AG10803 (cell line): Measurements from ENCODE around the gene IGFL4.

Experiments
- DNase-seq: peaks from one replicate; pipeline ENCODE4 v3.0.0; 2010; ENCODE audit warnings: low read depth
- H3K4me3 ChIP-seq: 2 replicates; pipeline ENCODE4 v1.5.1; 2011; ENCODE audit warnings: mild to moderate bottlenecking, low read length, control low read depth
- CTCF ChIP-seq: conservative IDR thresholded peaks from 2 replicates; pipeline ENCODE4 v1.5.1; 2011; ENCODE audit warnings: mild to moderate bottlenecking, low read length, control low read depth, inconsistent platforms

The IGFL4 gene

GRCh38 chr19:46042252-46042883 lies 1.6 kb upstream of the IGFL4 start:
- H3K4me3 ChIP-seq = no peak overlapping the region
- no peak for DNase-seq
- no peak for TF ChIP-seq CTCF

- TF ChIP-seq CTCF = no peak
- H3K4me3 ChIP-seq = no peak overlapping the region
- no peak for DNase-seq
Observed at GRCh38 chr19:46040125-46040524, 677 bp downstream of the IGFL4 start.

- no peak overlapping the region for H3K4me3 ChIP-seq
- no peak for DNase-seq
- no peak for TF ChIP-seq CTCF
Observed at GRCh38 chr19:46036744-46037128, 4.1 kb downstream of the IGFL4 start.

GRCh38 chr19:46035986-46036743 lies 4.6 kb downstream of the IGFL4 start:
- no peak overlapping the region for H3K4me3 ChIP-seq
- no peak for TF ChIP-seq CTCF

GRCh38 chr19:46035546-46035945 lies 5.3 kb downstream of the IGFL4 start:
- no peak for TF ChIP-seq CTCF
- H3K4me3 ChIP-seq = no peak overlapping the region
- DNase-seq = no peak

More at GRCh38 chr19:46035986-46036743, 4.6 kb downstream of the IGFL4 start:
- no peak for DNase-seq

- TF ChIP-seq CTCF = no peak
- H3K4me3 ChIP-seq = no peak overlapping the region
- no peak for DNase-seq
Observed at GRCh38 chr19:46033401-46033800, 7.4 kb downstream of the IGFL4 start.

GRCh38 chr19:46032597-46033025 lies 8.2 kb downstream of the IGFL4 start:
- H3K4me3 ChIP-seq = no peak overlapping the region
- no peak for DNase-seq
- TF ChIP-seq CTCF = no peak
